ENCODE measurements around the gene LASP1. TPM values are rescaled to one million over a fixed set of nuclear protein-coding genes. Genes with fewer than 3 reads are reported as not detected.

The LASP1 gene
- total and polyA plus RNA-seq, 2 donors (not counting 3 experiments of a cell fraction or from before 2014, with no cell fraction given), result 214 to 242 TPM

- H3K4me3 ChIP-seq (replicated peaks in 1 of 3; ENCODE audit: insufficient read depth in 1 of 3, low read depth in 1 of 3, low read length in 3 of 3), result no peak overlapping the region
- ChIA-PET CTCF (interaction anchor here (1.3 kb wide), 1 partner anchor 21 kb away, joined by 3 read pairs; no protein-coding TSS in a partner anchor), POLR2A (no interaction called here)
- H2AFZ ChIP-seq (ENCODE audit: low read depth, low read length), result no peak overlapping the region
- no peak for TF ChIP-seq POLR2AphosphoS5 (IDR thresholded peaks at IDR 0.05; ENCODE audit: insufficient read depth, low read depth, low read length)
- no peak for TF ChIP-seq FOS (IDR thresholded peaks at IDR 0.05; ENCODE audit: borderline replicate concordance, insufficient read depth, low read length)
- TF ChIP-seq GATA2 (IDR thresholded peaks at IDR 0.05; ENCODE audit: insufficient read depth, insufficient read length, low read depth, low read length), result no peak
- TF ChIP-seq EZH2 (IDR thresholded peaks at IDR 0.05; ENCODE audit: borderline replicate concordance, low read depth, low read length, severe bottlenecking), result no peak
- no peak for TF ChIP-seq CTCF (IDR thresholded peaks at IDR 0.05; ENCODE audit: extremely low read depth in 1 of 2, insufficient read depth in 1 of 2, low read depth in 1 of 2, low read length in 2 of 2)
- no peak for TF ChIP-seq MAX (IDR thresholded peaks at IDR 0.05; ENCODE audit: insufficient read depth, insufficient read length)
- TF ChIP-seq POLR2A (IDR thresholded peaks at IDR 0.05; ENCODE audit: low read depth, low read length), result no peak
- no peak for TF ChIP-seq JUN (IDR thresholded peaks at IDR 0.05; ENCODE audit: borderline replicate concordance, insufficient read depth, insufficient read length, low read depth)
- no peak for TF ChIP-seq MYC (IDR thresholded peaks at IDR 0.05; ENCODE audit: low read depth, low read length)
- intact Hi-C loops (cut with micrococcal nuclease) (no loop called here), dilution Hi-C loops (cut with MboI; ENCODE audit: extremely low pct_ligation_motif_present, low sequenced_read_pairs) (no loop called here)
- no peaks in the 10 kb centered on the region for H3K27me3 ChIP-seq (ENCODE audit: control insufficient read depth in 2 of 2, insufficient read depth in 2 of 2, low read length in 2 of 2)
- H4K20me1 ChIP-seq (replicated peaks; ENCODE audit: control insufficient read depth, extremely low read depth, insufficient read depth, low read length), result no peaks in the 10 kb centered on the region
- H3K9me3 ChIP-seq (replicated peaks; ENCODE audit: control insufficient read depth, insufficient read depth, low read length), result no peaks in the 10 kb centered on the region
- DNase-seq (ENCODE audit: low read depth, low spot score) (no peak), FAIRE-seq (no peak)
- H3K9me1 ChIP-seq (replicated peaks; ENCODE audit: control insufficient read depth, extremely low read depth, insufficient read depth, low read length), result no peaks in the 10 kb centered on the region
- H3K4me1 ChIP-seq (ENCODE audit: control insufficient read depth, extremely low read depth, insufficient read depth, low read length), result no peaks in the 10 kb centered on the region
- no peak overlapping the region for H3K9ac ChIP-seq (replicated peaks; ENCODE audit: extremely low read depth, insufficient read depth, low read length)
- no TSS peak for BruUV-seq (replicated peaks)
- peaks cover 1% of the 10 kb centered on the region for H3K79me2 ChIP-seq (ENCODE audit: control insufficient read depth, insufficient read depth, low read length)
- no peak overlapping the region for H3K4me2 ChIP-seq (ENCODE audit: insufficient read depth, low read length)
- no peak overlapping the region for H3K27ac ChIP-seq (ENCODE audit: insufficient read depth, low read depth, low read length)
- H3K36me3 ChIP-seq (ENCODE audit: control insufficient read depth in 2 of 2, extremely low read depth in 1 of 2, insufficient read depth in 2 of 2, low read length in 2 of 2), result peaks cover 16 to 55% of the 10 kb centered on the region in 2 experiments
Observed at GRCh38 chr17:38918129-38918913, 48.5 kb downstream of the LASP1 start.
